Measurements from ENCODE around the gene CCR7. TPM values are rescaled to one million over a fixed set of nuclear protein-coding genes. Genes with fewer than 3 reads are reported as not detected.

Gene CCR7
- total and polyA plus RNA-seq, 2 of the 13 experiments (the other 11 are each of a cell fraction or from before 2014, with no cell fraction given): 0.04 to 0.53 TPM

GRCh38 chr17:40559954-40560591 is 5.2 kb downstream of the CCR7 start (continued):
- peak; percentile 54; the same call in 1 of the 2 replicates for TF ChIP-seq ZNF232 (CRISPR knock-in tag; IDR thresholded peaks at IDR 0.05; ENCODE audit: borderline replicate concordance)
- TF ChIP-seq TARDBP (CRISPR knock-in tag; IDR thresholded peaks at IDR 0.05): peak; percentile 85
- TF ChIP-seq THRA (CRISPR knock-in tag; IDR thresholded peaks at IDR 0.05; ENCODE audit: borderline replicate concordance): peak; percentile 53
- TF ChIP-seq THAP9 (CRISPR knock-in tag; IDR thresholded peaks at IDR 0.05; ENCODE audit: borderline replicate concordance): no peak
- TF ChIP-seq ZNF768 (CRISPR knock-in tag; IDR thresholded peaks at IDR 0.05): peak; percentile 45; the same call in 1 of the 2 replicates
- 0 out of 2 replicates have a peak, but pooled peaks have one; percentile 27 for TF ChIP-seq TIGD3 (CRISPR knock-in tag; IDR thresholded peaks at IDR 0.05; ENCODE audit: borderline replicate concordance)
- no peak for TF ChIP-seq RNF219 (CRISPR knock-in tag; IDR thresholded peaks at IDR 0.05)
- peak; percentile 86 for TF ChIP-seq KAT8 (CRISPR knock-in tag; IDR thresholded peaks at IDR 0.05)
- TF ChIP-seq ZBTB34 (CRISPR knock-in tag; IDR thresholded peaks at IDR 0.05): 0 out of 2 replicates have a peak, but pooled peaks have one; percentile 10
- TF ChIP-seq MTA1 (CRISPR knock-in tag; IDR thresholded peaks at IDR 0.05; ENCODE audit: borderline replicate concordance): peak; percentile 81; the same call in 1 of the 2 replicates
- no peak for TF ChIP-seq ZNF138 (CRISPR knock-in tag; IDR thresholded peaks at IDR 0.05; ENCODE audit: low read depth)
- peak in 1 of 2 experiments; percentile 69; a peak in 2 of 4 replicates for TF ChIP-seq ATF4 (CRISPR knock-in tag; IDR thresholded peaks at IDR 0.05)
- TF ChIP-seq ZNF281 (CRISPR knock-in tag; IDR thresholded peaks at IDR 0.05; ENCODE audit: borderline replicate concordance): peak; percentile 56
- peak; percentile 86; the same call in 1 of the 2 replicates for TF ChIP-seq KAT7 (CRISPR knock-in tag; IDR thresholded peaks at IDR 0.05; ENCODE audit: borderline replicate concordance)
